Iris pigment epithelial cell (primary cell): ENCODE results near the gene TCF4.
A peak's percentile ranks its signal among the peaks of the same experiment; 100 is the strongest.

Experiments used
- DNase-seq: peaks from one replicate; pipeline ENCODE4 v3.0.0-alpha.2; 2011; ENCODE audit warnings: low read depth

TCF4 gene

DNA sequence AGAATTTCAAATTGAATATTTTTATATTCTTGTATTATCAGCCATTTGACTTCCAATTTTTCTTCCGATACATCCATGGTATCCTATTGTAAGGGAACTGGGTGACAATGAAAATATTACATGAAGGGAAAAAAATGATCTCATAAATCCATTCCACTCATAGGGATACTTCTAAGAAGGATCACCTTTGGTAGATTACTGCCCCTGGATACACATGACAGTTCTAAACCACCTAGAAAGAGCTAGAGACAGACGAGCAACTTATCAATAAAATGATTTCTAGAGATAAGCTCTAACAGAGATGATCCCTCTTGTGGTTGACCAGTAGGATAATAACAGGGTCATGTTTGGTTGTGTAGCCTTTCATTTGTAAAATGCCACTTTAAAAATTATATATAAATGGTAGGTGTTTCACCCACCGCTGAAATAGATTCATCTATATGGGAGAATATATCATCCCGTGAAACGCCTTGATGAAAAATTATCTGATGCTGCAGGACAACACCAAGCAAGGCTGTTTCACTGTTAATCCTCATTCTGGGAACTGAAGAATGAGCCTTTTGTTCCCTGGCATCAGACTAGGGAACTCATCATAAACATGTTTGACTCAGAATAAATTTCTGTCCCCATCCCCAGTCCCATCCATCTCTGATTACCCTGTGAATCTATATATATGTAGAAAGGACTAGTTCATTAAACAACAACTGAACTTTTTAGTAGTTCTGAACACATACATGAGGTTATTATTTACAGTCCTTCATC lies 180.0 kb downstream of the TCF4 start:
- DNase-seq: no peak

DNA sequence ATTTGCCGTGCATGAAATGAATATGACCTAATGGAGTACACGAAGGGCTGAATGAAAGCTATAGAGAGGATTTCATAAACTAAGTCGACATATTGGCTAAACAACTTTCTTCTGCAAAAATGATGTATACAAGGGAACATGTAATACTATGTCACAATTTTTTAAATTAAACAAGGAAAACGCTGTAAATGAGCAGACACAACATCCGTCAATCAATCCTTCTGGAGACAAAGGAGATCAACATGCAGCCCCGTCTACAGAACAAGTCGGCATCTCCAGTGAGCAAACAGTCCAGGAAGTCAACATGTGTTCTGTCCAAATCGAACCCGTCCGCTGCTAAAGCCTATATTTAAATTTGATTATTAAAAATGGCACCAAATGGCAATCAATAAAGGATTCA lies 180.8 kb downstream of the TCF4 start:
- DNase-seq: no peak

DNA sequence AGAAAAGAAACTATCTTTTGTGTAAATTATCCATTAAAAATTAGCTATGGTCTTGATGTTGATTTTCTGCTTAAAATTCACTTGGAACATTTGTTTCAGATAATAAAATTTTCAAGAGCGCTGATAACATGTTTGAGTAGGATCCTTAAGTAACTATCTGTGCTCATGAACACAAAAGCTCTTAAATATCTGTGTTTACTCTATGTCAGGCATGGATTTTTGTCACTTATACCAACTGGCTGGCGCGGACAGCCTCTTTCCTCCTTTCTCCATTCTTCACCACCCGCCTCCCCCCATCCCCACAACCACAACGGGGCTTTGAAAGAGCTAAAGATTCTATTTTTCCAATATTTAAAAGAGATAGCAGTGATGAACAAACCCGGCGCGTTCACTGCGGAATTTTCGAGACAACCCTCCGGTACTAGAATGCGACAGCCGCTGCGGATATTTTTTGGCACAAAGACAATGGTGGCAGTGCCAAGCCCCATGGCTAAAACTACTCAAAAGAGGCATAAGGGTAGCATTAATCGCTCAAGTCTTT lies 181.5 kb downstream of the TCF4 start:
- no peak for DNase-seq

DNA sequence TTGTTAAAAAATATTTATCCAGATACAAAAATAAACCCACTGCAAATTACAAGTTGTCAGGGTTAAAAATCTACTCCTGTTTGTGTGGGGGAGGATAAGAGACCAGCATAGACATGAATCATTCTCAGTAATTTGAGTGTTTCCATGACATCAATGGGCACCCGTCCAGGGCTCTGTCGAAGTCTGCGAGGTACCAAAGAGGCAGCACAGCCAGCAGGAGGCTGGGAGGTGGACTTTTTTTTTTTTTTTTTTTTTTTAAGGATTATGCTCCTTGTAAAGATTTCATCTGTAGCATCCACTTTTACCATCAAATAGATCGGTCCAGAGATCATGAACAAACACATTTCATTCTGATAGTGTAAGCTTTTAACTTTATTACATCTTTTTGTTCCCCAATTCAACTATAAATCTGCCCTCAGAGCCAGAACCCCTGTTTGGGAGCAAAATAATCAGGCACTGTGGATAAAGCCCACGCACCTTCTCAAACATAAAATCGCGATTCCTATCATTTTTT lies 182.0 kb downstream of the TCF4 start:
- peak; percentile 98 for DNase-seq

DNA sequence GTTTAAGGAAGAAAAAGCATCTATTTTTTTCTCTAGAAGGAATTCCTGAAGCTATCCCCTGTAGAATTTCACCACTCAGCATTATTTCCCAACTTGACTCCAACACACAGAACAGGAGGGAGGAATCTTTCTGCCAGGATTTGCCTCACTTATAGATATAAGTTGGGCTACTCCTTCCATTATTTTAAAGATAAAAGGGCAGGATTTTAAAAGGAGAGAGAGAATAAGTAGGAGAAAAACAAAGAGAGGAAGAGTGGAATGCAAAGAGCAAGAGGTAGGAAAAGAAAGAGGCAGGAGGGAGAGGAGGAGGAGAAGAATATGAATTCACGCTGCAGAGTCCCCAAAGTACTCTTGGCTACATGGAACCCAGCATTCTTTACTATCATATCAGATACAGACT lies 182.5 kb downstream of the TCF4 start:
- peak; percentile 36 for DNase-seq

DNA sequence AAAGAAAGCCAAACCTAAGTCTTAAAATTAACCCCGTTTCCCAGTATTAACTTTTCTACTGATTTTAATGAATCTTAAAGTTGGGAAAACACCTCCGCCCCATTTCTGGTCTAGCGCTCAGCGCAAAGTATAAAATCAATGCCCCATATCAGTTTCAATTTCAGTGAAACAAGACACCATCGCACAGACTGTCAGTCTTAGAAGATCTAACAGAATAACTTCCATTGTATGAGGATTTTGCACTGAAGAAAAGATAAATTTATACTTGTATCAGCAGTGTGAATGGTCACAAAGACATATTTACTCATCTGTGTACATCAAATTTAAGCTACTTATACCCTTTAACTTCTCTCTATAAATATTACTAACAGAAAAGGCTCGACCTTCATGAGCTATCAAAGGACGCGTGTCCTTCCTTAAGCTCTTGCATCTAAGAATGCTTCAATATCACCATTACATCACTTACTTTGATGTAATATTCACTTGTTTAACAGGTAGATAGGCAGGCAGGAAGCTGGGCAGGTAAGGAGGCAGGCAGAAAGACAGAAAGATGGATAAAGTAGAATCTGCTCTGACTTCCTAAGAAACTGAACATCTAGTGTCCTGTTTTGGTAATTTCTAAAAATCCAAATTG lies 183.0 kb downstream of the TCF4 start:
- DNase-seq: no peak

DNA sequence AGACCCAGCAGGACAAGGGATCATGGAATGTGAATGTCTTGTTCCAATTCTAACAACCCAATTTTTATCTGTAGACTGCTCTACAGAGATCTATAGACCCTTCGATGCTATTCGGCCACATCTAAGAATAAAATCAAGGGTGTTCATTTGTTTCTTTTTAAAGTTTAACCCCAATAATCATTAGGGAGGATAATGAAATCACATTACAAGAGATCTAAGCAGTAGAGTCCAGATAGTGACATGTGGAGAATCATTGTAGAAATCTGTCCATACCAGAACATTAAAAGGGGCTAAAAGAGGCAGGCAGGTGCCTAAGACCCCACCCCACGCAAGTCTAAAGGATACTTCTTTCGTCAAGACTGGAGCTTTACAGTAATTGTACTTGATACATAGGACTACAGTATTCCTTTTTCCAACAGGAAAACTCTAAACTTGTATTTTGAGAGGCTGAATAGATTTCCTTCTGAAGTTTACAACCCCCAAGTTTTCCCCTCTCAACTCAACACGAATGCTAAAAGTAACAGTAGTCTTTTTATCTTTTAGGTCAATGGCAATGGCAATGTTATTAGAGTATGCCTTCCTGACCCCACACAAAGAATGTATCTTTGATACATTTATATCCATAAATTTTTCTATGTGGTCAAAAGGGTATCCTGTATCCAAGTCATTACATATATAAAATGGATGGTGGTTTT lies 183.7 kb downstream of the TCF4 start:
- no peak for DNase-seq

DNA sequence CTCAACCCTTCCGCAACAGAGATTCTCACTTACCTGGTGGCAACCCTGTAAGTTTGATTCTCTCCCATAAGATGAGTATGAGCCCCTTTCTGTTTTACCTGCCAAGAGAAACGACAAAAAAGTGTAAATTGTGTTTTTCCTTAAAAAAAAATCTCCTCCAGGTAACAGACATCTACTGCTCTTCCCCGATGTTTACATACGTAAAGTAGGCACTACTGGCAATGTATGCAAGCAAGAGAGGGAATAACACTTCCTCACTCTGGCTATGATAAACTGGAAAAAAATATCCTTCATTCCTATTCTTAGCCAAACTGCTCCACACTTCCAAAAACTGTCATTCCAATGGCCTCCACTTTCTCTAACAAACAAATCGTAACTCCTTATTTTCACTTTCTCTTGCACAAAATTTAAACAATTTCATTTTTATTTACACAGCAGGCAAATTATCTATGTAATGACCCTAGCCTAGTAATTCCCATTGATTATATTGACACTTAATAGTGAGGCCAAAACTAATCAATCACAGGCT lies 184.5 kb downstream of the TCF4 start:
- no peak for DNase-seq

DNA sequence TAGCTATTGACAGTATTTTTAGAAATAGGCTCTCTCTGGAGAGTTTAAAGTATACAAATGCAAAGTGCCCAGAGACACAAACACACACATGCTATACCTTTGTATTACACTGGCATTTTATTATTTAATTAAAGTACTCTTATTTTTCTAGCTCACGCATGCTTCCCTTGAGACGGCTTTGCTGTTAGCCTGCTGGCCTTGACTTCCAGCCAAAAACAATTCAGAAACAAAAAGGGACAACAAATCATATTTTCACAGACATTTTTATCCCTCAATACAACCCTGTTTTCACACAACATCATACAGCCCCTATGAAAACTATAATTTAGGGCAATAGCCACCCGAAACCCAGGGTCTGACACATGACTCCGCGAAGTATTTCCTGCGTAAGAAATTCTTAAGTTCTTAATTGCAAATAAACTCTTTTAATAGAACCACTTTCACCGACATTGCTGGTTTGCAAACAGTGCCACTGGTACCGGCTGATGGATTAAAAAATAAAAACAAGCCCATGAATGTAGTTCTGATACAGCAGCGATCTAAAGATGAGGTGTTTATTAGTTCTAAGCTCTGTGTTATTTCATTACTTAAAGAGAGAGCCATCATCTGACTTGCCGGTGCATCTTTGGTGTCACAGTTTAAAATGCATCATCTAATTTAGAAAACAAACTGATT lies 185.1 kb downstream of the TCF4 start:
- DNase-seq: peak; percentile 72

DNA sequence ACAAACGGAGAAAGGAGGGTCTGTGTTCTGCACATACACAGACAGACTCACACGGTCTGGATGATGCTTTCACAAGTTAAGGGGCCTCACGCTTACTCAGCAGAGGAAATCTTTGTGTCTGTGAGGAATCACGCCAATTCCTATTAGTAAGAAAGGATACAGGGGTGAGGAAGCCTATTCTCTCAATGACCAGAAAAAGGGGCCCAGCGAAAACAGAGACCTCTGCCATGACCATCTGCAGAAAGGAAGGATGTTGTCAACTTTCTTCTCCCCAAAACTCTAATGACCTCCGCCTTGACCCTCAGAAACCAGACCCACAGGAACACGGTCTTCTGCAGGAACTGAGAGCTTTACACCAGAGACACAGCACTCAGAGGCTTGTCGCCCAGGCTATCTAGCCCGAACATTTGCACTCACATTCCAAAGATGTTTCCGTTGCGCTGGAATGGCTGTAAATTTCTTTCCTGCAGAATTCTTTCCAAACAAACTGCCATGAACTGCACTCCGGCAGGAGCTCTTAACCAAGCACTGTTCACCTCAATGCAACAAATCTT lies 186.3 kb downstream of the TCF4 start:
- DNase-seq: peak; percentile 86

DNA sequence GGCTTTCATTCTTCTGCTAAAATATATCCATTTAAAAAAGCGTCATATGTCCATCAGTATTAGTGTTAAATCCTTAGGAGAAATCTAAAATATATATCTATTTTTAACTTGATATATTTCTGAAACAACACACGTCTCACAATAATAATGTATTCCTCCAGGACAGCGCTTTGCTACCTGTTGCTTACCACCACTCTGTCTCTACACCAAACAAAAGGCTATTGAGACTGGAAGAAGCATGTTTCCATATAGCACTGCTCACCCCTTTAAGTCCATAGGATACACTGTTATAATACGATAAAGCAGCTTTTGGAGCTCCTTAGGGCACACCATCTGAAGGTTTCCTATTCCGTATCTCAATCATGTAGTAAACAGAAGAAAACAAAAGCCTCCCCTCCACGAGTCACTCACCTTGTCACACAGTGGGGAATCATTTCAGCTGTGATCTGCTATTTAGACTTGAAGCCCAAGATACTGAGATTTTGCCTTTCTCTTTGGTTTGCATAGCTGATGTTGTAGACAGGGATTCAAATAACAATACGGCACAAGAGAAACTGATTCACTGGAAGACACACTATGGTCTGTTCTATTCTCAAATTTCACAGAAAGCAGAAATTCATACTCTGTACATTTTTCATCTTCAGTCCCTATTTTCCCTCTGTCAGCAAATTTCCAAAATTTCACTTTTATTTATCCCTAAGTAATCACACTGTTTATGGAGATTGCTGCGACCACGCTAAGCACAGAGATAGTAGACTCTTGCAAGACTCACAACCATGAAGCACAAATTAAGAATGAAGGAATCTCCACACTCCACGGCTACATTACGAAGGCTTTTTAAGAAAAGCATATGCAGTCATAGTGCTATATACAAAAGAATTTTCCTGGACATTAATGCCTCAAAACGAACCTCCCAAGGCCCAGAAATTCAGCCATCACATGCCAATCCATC lies 187.1 kb downstream of the TCF4 start:
- peak; percentile 50 for DNase-seq

DNA sequence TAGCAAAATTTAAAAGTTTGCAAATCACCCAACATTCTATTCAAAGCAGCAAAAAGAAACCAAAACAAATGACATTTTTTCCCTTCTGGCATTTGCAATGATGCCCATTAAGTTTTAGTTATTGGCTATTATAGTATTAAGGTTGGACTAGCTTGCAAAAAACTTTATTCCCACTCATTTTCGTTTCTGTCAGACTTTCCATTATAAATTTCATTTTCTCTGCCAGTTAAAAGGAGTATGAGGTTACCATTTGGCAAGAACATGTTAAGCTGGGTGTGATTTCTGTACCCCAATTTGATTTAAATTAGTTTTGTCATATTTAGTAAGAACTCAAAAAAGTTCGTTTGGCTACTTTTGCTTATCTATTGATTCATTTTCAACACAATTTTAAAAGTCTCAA lies 187.9 kb downstream of the TCF4 start:
- DNase-seq: no peak

DNA sequence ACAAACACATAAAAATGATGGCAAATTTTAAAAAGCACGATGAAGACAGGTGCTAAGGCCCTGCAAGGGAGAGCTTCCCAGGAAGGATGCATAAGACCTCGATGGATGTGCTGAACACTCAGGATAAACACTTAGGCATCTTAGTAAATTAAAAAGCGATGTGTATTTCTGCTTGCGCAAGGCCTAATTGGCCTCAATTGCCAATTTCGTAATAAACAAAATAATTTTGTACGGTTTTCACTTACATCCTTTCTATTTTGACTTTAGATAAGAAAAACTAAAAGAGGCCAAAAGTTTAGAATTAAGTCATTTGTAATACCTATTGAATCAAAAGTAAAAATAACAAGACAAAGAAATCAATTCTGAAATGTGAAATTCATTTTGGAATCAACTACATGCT lies 189.1 kb downstream of the TCF4 start:
- no peak for DNase-seq

DNA sequence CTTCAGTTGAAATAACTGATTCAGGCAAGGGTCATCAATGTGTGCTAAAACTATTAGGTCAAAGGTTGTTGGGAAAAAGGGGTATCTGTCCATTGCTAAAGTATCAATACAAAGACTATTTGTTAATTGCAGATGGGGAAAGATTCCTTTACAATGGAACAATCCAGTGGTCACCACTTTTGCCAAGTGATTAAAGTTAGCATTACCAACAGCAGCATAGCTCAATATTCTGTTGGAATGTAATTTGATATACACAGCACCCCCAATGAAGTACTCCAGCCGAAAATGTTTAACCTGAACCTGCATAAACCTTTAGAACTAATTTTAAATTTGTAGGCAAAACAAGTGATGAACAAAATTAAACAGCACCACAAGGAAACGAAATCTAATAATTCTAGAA lies 191.0 kb downstream of the TCF4 start:
- no peak for DNase-seq

DNA sequence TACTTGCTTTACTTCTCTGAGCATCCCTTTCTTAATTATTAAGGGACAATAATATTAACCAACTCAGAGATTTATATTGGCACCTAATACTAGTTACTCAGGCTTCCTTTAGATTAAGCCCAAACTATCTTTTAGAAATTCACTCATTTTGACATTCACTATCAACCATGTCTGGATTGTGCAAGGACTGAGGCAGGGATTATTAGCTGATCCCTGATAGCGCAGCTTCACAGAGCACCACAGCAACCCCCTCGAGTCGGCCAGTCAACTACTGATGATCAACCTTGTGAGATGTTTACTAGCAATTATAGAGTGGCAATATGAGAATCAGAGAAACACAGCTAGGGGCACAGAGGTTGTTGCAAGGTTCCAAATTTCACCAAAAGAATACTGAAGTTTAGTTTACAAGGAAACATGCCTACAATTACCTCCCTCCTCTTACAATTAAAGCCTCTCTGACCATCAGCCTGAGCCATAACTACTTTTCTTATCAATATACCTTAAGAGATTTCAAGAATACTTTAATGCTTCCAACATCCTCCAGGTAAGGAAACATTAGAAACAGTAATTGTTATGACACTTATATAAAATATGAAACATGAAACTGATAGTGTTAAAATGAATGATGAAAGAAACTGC lies 191.6 kb downstream of the TCF4 start:
- DNase-seq: no peak

DNA sequence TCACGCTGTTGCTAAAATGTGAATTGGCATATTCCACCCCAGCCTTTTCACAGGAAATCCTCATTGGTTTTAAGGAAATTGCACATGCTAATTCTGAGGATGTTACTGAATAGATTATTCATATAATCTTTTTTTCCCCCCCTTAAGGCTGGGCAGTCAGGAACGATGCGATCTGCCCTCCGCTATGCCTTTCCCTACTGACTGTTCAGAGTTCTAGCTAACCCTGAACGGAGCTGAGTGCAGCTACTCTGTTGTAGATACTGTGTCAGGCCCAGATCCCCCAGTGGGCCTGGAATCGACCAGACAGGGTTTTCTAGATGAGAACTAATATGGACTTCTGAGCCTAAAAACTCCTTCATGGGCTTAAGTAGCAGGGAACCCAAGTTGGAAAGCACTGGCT lies 192.2 kb downstream of the TCF4 start:
- no peak for DNase-seq

DNA sequence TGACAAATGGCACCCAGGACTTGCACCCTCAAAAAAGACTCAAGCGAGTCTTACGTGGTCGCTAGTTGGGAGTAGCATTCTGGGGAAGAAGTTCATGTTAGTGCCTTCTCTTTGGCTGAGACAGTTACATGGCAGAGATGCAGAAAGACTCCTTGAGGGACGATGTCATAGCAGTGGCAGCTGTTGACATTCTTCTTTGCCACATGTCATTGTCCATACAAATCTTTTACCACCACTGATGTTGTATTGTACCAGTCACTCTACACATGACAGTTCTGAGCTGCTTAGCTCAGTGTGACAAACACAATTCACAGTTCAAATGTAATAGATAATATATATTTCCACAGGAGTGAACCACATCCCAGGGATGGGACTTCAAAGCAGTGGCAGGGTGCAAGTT lies 197.1 kb downstream of the TCF4 start:
- DNase-seq: no peak

DNA sequence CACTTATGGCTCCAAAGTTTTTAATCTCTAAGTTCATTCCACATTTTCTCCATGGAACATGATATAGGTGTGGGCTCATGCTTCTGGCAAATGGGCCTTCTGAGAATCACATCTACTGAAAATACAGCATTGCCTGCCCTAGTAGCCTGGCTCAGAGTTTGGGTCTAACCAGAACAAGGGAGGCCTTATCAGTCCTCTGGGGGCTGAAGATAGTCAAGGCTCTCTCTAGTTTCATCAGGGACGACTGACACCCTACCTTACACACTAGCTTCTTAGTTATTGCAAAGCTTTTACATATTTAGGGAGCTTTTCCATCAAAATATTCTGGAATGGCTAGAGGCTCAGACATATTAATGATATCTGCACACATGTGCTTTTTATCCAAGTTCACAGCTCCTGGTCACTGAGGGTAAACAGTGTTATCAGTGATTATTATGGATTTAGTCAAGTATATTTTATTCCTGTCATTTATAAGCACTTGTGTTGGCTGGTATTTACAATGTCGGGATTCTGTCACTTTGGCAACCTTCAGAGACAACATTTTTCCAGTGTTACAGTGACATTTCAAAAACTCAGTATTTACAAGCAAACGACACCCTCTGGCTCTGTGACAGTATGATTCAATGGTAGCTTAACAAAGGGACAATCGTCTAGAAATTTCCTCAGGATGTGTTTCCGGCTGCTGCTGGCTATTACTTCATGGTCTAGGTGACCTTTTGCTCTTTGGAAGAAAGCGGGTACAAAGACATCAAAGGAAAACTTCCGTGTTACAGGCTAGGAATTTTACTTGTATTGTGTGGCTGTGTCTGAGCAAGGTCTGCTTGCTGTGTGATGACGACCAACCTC lies 200.6 kb downstream of the TCF4 start:
- DNase-seq: no peak

DNA sequence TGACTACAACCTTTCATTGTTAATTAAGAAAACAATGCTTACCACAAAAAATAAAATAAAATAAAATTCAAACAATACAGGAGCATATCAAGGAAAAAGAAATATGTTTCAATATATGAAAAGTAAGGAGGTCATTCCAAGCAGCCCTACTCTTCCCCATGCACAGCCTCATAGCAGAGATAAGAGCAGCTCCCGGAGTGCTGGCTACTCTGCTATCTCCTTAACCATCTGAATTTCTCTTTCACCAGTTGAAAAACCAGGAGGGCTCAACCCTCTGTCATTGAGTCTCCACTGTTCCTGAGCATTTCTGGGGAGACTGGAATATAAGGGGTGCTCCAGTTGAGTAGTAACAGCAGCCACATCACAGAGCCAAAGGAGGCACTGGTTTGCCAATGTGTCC lies 201.4 kb downstream of the TCF4 start:
- DNase-seq: no peak
